RKO (cell line): ENCODE measurements around the gene NIPAL4.

Experiments used
- DNase-seq: peaks from one replicate; pipeline ENCODE4 v3.0.0-alpha.2; 2016; ENCODE audit warnings: low spot score

The NIPAL4 gene

DNA sequence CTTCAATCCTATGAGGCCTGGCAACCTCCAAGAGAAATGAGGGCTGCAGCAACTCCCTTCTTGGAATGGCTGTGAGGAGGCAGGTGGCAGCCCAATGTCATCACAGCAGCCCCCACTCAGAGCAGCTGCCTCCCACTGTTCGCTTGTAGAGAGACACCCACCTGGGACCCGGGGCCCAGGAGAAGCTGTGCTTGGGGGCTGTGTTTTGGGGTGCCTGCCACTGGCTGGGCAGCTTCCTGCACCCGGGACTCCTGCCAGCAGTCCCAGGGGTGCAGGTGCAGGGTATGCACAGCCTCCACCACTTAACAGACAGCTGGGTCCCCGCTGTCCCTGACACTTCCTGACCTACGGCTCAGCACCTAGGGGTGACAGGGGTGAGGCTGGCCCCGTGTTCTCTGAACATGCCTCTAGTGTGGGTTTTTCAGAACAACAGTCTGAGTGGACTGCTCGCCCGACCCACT, 26.2 kb downstream of the NIPAL4 start:
- DNase-seq = no peak

DNA sequence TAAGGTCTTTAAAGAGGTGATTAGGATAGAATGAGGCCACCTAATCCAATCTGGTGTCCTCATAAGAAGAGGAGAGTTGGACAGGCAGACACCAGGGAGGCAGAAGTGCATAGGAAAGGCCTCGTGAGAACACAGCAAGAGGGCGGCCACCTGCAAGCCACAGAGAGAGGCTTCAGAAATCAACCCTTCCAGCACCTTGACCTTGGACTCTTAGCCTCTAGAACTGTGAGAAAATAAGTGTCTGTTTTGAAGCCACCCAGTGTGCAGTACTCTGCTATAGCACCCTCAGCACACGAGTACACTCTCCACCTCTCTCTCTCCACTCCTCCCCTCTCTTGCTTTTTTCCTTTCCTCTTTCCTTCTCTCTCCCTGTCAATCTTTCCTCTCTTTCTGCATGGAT, 26.8 kb downstream of the NIPAL4 start:
- DNase-seq = no peak

DNA sequence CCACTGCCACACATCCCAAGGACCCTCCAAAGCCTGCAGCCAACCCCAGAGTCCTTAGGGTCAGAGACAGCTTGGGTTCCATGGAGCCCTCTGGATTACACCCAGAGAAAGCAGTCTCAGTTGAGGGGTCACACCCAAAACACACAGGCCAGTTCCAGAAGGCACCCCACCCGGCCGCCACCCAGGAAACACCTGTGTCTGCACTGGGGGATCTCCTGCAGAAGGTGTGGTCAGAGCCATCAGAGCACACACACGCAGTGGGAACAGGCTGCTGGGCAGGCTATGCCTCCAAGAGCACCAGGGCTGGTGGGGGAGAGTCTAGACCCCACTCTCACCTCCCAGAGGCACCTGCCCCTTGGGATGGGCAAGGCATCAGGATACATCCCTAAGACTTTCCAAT, 27.3 kb downstream of the NIPAL4 start:
- no peak for DNase-seq

DNA sequence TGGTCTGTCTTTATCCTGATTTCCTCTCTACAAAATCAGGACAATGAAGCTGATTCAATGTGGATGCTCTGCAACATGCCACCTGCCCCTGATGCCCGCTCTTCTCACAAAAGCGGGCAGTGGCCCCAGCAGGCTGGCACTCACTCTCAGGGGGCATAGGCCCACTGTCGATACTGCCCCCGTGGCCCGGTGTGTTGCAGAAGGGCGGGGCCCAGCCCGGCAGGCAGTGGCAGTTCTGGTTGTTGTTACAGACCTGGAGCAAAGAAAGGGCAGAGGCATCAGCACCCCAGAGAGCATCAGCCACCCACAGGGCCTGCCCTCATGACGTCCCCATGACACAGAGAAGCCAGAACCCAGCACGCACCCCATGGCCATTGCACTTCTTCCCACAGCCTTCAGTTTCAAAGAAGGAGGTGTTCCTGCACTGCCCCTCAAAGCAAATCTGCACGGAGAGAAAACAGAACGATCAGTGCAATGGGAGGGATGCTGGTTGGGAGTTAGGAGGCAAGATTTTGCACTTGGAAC, 31.5 kb downstream of the NIPAL4 start:
- DNase-seq = no peak

DNA sequence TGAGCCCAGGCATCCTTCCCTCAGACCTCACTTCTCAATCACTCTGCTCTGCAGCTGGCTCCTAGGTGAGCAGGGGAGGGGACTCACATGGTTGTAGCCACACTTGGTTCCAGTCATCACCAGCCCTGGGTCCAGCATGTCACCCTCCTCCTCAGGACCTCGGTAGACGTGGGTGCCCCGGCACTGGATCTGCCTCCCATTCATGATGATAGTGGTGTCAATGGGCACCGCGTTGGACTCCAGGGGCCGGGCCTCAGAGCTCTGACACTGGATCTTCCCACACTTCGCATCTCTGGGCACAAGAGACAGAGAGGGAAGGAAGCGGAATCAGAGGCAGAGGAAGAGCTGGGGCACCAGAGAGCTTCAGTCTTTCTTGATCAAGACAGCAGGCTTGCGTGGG, 32.9 kb downstream of the NIPAL4 start:
- DNase-seq = no peak

DNA sequence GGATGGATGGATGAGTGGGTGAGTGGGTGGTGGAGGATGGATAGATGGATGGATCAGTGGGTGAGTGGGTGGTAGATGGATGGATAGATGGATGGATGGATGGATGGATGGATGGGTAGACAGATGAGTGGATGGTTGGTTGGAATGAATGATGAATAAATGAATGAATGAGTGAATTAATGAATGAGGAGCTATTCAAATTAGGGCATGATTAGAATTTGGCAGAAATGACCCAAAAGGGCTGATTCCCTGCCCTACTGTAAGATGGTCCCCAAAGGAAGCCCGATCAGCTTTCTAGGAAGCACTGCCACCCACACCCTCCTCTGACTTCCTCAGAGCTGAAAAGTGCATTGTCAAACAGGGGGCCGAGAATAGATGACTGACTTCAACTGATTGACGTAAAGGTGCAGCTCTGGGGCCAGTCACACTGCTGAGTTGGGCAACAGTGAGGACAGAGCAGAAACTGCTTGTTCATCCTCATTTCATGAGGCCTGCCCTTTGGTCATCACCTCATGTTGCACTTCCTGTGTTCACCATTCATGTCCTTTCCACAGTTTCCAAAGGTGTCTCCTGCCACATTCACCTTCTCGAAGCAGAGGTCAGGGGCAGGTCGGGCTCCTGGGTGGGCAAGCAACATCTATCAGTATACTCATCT, 34.3 kb downstream of the NIPAL4 start:
- no peak for DNase-seq

DNA sequence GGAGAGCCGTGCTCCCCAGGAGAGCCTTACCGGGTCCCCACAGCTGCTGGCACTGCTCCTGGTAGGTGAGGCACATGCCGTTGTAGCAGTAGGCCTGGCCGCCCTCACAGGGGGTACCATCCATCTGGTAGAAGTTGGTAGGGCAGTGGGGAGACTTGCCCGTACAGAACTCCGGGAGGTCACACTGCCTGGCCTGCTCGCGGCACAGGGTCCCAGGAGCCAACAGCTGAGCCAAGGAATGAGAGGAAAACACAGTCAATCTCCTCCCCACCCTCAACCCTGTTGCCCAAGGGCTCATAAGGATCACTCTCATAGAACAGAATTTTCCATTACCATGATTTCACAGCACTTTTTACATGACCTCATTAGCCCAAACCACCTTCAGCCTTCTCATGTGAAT, 36.9 kb downstream of the NIPAL4 start:
- DNase-seq = no peak

DNA sequence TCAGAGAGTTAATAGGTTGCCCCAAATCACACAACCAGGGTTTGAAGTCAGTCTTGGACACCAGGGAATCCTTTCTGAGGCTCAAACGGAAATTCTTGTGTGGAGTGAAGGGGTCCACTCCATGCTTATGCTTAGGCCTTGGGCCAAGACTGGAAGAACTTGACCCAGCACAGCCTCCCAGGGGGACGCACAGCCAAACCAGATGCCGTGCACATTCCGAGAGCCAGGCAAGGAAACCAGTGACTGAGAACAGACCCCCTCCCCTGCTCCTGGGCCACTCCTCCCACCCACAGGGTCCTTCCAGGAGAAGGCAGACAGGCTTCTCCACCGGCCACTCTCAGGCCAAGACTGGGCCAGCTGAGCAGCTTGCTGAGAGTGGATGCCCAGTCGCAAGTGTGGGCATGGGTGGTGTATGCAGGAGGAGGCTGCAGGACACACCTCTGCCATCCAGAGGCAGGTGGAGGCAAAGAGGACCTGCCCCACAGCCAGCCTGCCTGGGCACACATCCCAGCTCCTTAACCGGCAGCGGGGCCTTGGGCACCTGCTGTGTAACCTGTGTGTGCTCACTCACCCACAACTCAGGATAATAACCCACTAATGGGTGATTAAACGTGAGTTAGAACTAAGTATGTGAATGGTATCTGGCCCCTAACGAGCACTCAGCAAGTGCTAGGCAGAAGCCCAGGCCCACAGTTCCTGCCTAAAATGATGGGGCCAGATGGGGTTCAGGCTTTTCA, 38.0 kb downstream of the NIPAL4 start:
- no peak for DNase-seq

DNA sequence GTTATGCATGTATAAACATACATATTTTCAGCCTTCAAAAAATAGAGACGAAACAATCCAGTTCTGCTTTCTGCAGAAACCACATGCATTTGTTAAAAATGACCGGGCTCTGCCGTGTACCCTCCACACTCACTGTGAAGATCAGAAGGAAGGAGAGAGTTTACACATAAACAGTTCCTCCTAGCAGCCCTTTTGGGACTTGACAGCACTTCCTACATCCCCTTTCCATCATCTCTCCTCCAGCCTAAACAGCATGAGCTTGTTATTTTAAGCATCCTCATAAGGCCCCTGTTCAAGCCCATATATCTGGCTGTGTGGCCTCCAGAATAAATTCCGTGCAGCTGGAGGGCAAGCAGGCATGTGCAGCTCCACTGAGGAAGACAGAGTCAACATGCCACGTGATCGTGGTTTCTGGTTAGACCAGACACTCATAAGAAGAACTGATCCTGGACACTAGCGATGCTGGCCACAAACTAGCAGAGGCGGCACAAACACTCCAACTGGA, 42.2 kb downstream of the NIPAL4 start:
- no peak for DNase-seq

DNA sequence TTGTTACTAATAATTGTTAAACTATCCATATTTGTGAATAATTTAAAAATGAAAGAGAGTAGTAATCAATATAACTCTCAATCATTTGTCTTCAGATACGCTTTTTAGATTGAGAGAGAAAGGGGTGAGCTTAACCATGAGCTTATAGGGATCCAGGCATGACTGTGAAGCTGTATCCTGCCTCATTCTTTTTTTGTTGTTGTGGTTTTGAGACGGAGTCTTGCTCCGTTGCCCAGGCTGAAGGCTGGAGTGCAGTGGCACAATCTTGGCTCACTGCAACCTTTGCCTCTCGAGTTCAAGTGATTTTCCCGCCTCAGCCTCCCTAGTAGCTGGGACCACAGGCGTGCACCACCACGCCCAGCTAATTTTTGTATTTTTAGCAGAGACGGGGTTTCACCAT, 44.0 kb downstream of the NIPAL4 start:
- DNase-seq = no peak

DNA sequence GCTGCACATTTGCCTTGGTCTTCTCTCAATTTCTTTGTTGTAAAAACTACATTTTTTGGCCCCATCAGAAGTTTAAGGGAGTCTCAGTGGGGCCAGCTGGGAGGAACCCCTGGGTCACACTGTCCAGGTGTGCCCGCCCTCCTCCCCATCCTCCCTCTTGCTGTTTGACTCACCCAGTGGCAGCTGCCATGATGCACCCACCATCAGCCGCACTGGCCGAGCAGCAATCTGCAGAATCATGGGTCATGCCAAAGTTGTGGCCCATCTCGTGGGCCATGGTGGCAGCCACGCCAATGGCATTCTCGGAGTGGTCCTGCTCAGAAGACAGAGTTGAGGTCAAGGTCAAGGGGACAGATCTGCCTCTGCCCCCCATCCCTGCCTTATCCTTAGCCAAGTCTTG, 45.5 kb downstream of the NIPAL4 start:
- no peak for DNase-seq

DNA sequence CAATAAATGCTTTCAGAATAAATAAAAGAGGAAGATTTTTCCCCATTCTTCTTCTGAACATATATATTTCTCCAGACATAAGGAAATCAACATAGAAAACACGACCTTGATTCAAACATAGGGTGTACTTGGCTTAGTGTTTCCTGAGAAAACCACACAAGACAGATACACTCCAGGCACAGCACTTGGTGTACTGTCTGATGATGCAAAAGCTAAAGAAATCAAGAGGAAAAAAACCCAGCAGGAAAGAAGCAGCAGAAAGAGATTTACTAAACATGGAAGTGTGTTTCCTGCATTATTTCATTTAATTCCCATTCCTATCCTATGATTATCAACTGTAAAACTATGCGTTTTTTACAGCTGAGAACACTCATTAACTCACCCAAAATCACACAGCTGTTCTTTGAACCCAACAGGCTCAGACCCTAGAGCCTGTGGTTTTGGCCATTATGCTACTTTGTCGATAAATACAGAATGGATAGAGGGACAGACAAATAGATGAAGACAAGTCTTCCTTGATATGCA, 46.1 kb downstream of the NIPAL4 start:
- no peak for DNase-seq

DNA sequence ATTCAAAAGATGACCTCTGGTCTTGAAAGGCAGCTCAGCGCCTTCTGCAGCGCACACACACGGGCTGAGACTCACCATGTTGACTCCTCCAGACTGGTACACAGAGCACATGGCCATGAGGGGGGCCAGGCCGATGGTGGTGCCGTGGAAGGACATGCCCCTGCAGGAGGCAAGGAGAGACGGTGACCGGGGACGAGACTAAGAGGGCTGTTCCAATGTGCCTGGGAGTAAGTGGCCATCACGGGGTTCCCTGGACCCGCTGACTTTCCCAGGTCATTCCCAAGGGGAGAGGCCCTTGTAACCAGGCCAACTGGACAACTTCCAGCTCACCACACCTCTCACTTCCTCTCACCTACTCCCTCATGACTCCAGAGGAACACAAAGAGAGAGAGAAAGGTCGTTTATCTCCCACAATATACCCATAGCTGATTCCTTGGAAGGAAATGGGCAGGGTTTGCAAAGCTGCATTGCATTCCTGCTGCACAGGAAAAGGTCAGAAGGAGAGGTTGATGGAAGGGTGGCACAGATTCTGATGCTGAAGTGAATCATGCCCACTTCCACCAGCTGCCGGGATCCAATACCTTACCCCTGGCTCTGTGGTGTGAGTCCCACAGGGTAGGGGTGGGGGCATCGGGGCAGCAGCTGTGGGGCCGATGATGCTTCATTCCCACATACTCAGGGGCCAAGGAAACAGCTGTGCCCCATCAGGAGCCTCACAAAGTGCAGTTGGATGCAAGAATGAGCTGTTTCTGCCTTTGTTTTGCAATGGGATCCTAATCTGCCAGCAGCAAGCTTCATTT, 47.2 kb downstream of the NIPAL4 start:
- DNase-seq = no peak

DNA sequence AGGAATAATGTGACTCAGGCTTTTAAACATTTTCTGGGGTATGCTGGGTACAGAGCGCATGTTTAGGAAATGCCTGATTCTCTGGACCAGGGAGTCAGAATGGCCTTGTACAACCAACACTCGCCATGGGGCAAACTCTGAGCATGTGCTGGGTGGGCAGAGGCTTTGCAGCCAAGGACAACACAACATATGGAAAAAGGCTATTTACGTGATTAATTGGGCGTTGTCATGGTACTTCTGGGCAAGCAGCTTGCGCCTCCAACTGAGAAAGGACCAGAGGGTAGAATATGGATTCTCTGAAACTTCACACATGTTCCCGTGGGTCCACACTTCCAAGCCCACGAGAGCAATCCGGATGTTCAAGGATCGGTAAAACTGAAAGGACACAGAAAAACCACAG, 49.1 kb downstream of the NIPAL4 start:
- no peak for DNase-seq

DNA sequence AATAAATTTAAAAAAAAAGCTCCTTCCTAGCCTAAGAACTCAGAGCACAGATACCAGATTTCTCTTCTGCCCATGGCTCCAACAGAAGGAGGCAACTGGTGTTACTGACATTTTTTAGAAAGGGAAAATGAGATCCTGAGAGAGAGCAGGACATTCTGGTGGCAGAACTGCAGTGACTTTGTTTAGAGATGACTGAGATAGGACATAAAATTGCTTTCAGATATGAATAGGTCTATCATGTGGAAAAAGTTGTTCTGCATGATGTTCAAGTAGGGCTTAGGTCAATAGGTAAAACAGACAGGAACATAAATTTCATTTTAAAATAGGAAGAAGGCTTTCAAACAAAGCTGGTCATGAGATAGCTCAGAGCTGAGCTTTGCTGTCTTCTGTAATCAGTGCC, 49.6 kb downstream of the NIPAL4 start:
- no peak for DNase-seq

DNA sequence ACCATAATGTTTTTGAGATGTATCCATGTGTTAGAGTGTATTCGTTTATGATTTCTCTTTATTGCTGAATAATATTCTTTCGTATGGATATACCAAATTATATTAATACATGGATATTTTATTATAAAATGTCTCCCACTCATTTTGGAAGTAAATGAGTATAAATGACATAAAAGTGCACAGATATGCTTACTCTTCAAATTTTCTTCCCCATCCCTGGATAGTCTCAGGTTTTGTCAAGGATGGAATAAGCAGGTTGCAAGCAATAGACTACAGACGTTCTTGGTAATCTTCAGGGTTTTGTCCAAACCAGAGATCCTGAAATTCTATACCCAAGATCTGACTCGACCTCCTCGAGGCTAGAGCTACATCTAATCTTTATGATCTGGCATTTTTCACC, 50.7 kb downstream of the NIPAL4 start:
- no peak for DNase-seq

DNA sequence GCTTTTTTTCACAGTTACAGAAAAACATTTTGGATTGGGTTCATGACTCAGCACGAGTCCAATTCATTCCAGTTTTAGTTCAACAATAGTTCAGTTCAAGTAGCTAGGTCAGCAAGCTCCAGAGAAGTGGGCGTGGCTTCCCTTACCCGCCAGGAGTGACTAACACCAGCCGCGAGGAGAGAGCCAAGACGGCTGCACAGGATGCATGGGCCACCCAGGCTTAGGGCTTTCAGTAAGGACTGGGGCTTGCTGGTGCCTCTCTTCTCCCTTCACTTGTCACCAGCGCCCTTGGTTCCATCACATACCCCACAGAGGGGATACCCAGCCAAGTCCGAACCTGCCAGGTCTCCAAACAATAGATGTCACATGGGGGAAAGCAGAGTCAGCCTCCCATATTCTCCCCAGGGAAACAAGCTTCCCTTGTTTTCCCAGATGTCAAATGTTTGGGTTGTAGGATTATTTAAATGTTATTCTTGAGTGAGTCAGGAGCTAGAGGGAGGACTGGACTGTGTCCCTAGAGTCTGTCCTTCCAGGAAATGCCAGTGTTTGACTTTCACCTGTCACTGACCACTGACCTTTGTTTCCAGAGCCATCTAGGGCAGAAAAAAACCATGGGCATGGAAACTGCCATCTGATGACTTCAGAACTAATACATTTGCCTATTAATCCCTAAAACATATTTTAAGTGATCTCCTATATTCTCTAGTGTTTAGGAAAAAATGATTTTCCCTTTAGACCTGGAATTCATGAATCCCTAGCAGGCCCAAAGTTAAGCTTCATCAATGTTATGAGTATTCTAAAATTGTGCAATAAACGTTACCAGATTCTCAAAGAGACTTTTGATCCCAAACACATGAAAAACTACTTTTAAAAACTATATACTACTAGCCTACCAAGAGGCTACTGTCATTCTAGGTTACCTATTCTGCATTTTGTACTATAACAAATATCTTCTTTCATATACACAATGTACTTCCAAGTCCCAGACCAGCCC, 51.9 kb downstream of the NIPAL4 start:
- DNase-seq = peak; percentile 53

DNA sequence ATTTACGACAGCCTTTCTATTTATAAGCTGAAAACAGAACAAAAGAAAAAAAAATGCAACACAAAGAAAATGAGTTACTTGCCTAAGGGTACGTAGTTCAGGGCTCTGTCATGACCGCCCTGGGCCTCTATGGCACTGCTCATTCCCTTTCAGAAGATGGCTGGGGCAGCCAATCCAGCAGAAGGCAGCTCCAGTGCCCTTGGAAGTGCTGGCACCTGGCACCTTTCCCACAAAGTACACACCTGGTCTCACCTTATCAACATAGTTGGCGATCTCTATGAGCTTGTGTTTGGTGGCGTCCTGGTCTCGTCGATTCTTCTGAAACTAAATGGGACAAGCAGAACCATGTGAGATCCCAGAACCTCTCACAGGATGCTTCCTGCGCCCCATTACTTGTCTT, 53.2 kb downstream of the NIPAL4 start:
- DNase-seq = no peak

DNA sequence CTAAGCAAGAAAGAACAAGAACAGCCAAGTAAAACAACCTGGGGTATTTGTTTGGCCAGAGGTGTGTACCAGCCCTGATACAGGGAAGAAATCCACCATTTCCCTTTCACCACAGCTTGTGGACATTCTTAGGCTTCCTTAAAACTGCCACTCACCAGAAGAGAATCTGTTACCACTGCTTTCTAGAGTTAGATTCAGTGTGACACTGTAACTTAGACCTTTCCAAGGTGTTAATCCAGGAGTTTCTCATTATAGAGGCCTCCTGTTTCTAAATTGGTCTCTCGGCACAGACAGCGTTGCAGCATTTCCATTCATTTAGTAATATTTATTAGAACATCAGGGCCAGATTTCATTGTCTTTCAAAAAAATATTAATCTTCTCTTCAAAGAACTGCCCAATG, 55.0 kb downstream of the NIPAL4 start:
- no peak for DNase-seq

DNA sequence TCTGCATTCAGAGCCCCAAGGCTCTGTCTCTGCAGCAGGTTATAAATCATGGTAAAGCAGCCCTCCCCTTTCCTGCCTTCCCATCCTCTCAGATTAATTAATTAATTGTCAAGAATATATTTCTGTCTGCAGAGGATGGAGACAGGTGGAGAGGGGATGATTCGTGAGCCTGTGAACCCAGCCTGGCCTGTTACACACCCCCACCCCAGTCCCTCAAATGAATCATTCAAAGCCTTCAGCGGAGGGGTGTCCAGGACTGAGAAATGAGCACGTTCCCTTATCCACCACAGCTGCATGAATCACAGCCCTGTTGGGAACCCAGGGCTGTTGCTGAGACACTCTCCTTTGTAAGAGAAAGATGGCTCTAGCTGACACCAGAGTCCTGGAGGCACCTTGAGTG, 56.0 kb downstream of the NIPAL4 start:
- DNase-seq = peak; percentile 16
